ENCODE measurements around the gene CCL20.

Gene CCL20

GRCh38 chr2:227804975-227805374 is 8.7 kb upstream of the CCL20 start:
- no peak for DNase-seq

- DNase-seq: no peak
Observed at GRCh38 chr2:227805578-227805977, 8.1 kb upstream of the CCL20 start.

GRCh38 chr2:227808936-227809335 is 4.7 kb upstream of the CCL20 start:
- no peak for DNase-seq

- DNase-seq: no peak
Observed at GRCh38 chr2:227812001-227812400, 1.6 kb upstream of the CCL20 start.

GRCh38 chr2:227813229-227813561 is 447 bp upstream of the CCL20 start:
- DNase-seq: no peak

- DNase-seq: no peak
Observed at GRCh38 chr2:227815066-227815465, 1.4 kb downstream of the CCL20 start.

GRCh38 chr2:227816507-227817294 is 3.1 kb downstream of the CCL20 start:
- no peak for DNase-seq

- no peak for DNase-seq
Observed at GRCh38 chr2:227817336-227817735, 3.7 kb downstream of the CCL20 start.

- no peak for DNase-seq
Observed at GRCh38 chr2:227817850-227818674, 4.4 kb downstream of the CCL20 start.

GRCh38 chr2:227818675-227819397 is 5.2 kb downstream of the CCL20 start:
- no peak for DNase-seq

GRCh38 chr2:227819398-227819697 is 5.7 kb downstream of the CCL20 start:
- DNase-seq: no peak

- no peak for DNase-seq
Observed at GRCh38 chr2:227821043-227821942, 7.7 kb downstream of the CCL20 start.

- DNase-seq: no peak
Observed at GRCh38 chr2:227822416-227823003, 8.9 kb downstream of the CCL20 start.

- no peak for DNase-seq
Observed at GRCh38 chr2:227823922-227824321, 10.3 kb downstream of the CCL20 start.

- no peak for DNase-seq
Observed at GRCh38 chr2:227824711-227825110, 11.1 kb downstream of the CCL20 start.

GRCh38 chr2:227826019-227826521 is 12.4 kb downstream of the CCL20 start:
- no peak for DNase-seq

- no peak for DNase-seq
Observed at GRCh38 chr2:227826563-227826962, 12.9 kb downstream of the CCL20 start.

GRCh38 chr2:227827143-227827542 is 13.5 kb downstream of the CCL20 start:
- no peak for DNase-seq

- no peak for DNase-seq
Observed at GRCh38 chr2:227828477-227828912, 14.9 kb downstream of the CCL20 start.

- DNase-seq: no peak
Observed at GRCh38 chr2:227829337-227829736, 15.7 kb downstream of the CCL20 start.

- DNase-seq: no peak
Observed at GRCh38 chr2:227834423-227834822, 20.8 kb downstream of the CCL20 start.
